BE2C (cell line): ENCODE measurements around the gene COL9A3.
A peak's percentile ranks its signal among the peaks of the same experiment; 100 is the strongest.

ENCODE experiments used
- DNase-seq: peaks from one replicate; pipeline ENCODE4 v3.0.0-alpha.2; 2020
- H3K27me3 ChIP-seq: fragments of 250-450 bp; sonication (Bioruptor Pico); 2 replicates; pipeline ENCODE4 v1.5.1; 2020; ENCODE audit warnings: mild to moderate bottlenecking
- H3K36me3 ChIP-seq: fragments of 250-450 bp; sonication (Bioruptor Pico); 2 replicates; pipeline ENCODE4 v1.5.1; 2020; ENCODE audit warnings: mild to moderate bottlenecking
- H3K4me1 ChIP-seq: fragments of 250-450 bp; sonication (Bioruptor Pico); 2 replicates; pipeline ENCODE4 v1.5.1; 2020
- H3K4me3 ChIP-seq: 2 replicates; pipeline ENCODE4 v1.5.1; 2011; ENCODE audit warnings: low read depth, low read length
- H3K9me3 ChIP-seq: fragments of 250-450 bp; sonication (Bioruptor Pico); 2 replicates; pipeline ENCODE4 v1.5.1; 2020
- CTCF ChIP-seq: IDR thresholded peaks from 2 replicates; pipeline ENCODE4 v1.5.1; 2012; ENCODE audit warnings: mild to moderate bottlenecking, low read depth, low read length

Gene COL9A3

DNA sequence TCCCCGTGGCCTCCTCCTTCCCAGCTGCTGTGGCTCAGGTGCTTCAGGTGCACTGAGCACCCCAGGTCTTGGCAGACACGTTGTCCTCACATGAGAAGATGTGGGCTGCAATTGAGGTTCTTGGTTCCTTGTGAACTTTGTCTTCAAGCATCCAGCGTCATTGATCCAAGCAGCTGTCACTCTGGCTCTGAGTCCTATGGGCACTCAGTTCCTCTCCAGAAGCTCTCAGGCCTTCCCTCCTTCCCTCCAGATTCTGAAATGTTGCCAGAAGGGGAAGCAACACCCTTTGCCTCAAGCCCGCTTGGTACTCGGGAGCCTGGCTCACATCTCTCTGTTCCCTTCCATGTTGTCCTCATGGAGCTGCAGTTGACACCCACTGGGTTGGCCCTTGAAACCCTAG is 29.0 kb upstream of the COL9A3 start:
- H3K4me3 ChIP-seq: no peak overlapping the region
- no peaks in the 10 kb centered on the region for H3K36me3 ChIP-seq
- H3K27me3 ChIP-seq: no peaks in the 10 kb centered on the region
- no peak for DNase-seq
- no peaks in the 10 kb centered on the region for H3K9me3 ChIP-seq
- peaks cover 21% of the 10 kb centered on the region for H3K4me1 ChIP-seq
- no peak for TF ChIP-seq CTCF

DNA sequence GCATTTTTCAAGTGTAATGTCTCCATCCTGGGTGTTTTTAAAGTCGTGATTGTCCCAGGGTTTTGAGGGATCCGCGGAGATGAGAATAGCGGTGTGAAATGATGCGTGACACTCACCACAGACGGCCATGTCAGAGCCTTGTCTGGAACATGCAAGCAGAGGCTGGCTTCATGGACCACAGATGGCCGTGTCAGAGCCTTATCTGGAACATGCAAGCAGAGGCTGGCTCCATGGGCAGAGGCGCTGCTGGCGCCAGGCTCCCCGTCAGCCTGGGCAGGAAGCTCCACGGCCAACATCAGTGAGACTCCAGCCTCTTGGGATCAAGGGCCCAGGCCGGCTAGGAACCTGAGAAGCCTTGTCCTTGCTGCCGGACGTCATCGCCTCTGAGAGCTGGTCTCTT is 28.2 kb upstream of the COL9A3 start:
- Histone ChIP-seq H3K27me3 (no peaks in the 10 kb centered on the region), H3K9me3 (no peaks in the 10 kb centered on the region), H3K4me3 (no peak overlapping the region), H3K36me3 (no peaks in the 10 kb centered on the region), H3K4me1 (peaks cover 17% of the 10 kb centered on the region)
- DNase-seq: peak; percentile 78
- TF ChIP-seq CTCF: no peak

- Histone ChIP-seq H3K36me3 (no peaks in the 10 kb centered on the region), H3K9me3 (no peaks in the 10 kb centered on the region), H3K4me3 (no peak overlapping the region), H3K27me3 (no peaks in the 10 kb centered on the region), H3K4me1 (peaks cover 19% of the 10 kb centered on the region)
- no peak for TF ChIP-seq CTCF
- DNase-seq: no peak
These were observed 26.8 kb upstream of the COL9A3 start for GRCh38 chr20:62790075-62790474.

- no peaks in the 10 kb centered on the region for H3K9me3 ChIP-seq
- peaks cover 9% of the 10 kb centered on the region for H3K4me1 ChIP-seq
- DNase-seq: peak; percentile 91
- peak; percentile 100 for TF ChIP-seq CTCF
- no peak overlapping the region for H3K4me3 ChIP-seq
- no peaks in the 10 kb centered on the region for H3K36me3 ChIP-seq
- H3K27me3 ChIP-seq: no peaks in the 10 kb centered on the region
These were observed 25.3 kb upstream of the COL9A3 start for GRCh38 chr20:62791301-62792181.

- no peak for TF ChIP-seq CTCF
- Histone ChIP-seq H3K4me3 (no peak overlapping the region), H3K4me1 (peaks cover 9% of the 10 kb centered on the region), H3K36me3 (no peaks in the 10 kb centered on the region), H3K27me3 (no peaks in the 10 kb centered on the region), H3K9me3 (no peaks in the 10 kb centered on the region)
- no peak for DNase-seq
These were observed 24.5 kb upstream of the COL9A3 start for GRCh38 chr20:62792182-62792939.
